Stimulated activated CD4-positive, alpha-beta T cell treated with anti-CD3 and anti-CD28 coated beads, Interleukin-4, amount 100 ng/mL, for 4 hours (primary cell): ENCODE measurements around the gene TYRO3.

Source experiments
- DNase-seq, 2 experiments: peaks; one replicate each; pipeline ENCODE4 v3.0.0-alpha.2; 2020

Gene TYRO3

DNA sequence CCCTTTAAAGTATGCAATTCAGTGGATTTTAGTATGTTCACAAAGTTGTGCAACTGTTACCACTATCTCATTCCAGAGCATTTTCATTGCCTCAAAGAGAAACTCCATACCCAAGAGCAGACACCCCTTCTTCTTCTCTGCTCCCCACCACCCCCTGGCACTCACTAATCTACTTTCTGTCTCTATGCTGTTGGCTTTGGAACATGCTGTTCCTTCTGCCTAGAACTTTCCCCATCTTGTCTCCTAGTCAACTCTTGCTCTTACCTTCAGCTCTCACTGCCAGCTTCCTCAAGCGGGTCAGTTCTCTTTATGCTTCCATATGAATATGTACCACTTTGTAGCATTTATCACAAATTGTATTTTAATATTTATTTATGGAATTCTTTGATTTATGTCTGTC, 50.1 kb downstream of the TYRO3 start:
- no peak for DNase-seq

DNA sequence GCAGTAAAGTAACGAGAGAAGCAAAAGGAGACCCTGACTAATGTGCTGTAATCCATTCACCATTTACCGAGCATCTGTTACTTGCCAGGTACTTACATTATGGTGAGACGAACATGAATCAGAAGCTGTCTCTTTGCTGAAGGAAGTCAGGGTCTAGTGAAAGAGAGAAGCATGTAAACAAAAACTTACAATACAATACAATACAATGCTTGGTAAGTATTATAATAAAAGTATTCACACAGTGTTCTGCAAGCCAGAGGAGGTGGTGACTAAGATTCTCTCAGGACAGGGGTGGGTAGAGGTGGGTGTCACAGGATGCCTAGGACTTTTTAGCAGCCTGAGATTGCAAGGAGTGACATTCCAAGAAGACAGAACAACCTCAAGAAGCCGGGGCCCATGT, 51.0 kb downstream of the TYRO3 start:
- DNase-seq = no peak

DNA sequence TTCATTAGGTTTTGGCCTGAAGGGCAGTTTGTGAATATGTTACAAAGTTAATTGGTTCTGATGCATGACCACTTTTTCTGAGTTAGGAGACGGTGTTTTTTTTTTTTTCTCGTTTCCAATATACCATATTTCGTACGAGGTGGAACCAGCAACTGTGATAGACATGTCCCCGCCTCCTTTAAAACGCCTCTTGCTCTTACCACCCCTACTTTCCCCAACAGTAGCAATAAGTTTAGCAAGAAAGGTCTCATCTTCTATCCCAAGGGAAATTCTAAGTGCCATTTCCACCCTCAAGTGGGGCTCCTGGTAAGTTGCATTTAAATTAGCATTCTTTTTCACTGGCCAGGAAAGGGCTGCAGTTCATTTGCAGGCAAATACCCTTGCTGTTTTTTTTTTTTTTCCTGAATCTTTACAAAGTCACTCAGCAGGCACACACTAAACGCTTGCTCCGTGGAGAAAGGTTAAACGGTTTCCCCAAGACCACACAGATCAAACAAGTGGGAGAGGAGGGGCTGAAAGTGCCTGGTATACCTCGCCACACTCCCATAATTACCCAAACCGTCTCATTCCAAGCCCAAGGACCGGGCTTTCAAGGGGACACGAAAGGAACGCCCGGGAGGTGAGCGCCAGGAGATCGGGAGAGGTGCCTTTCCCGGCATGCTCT, 61.7 kb downstream of the TYRO3 start:
- no peak for DNase-seq

DNA sequence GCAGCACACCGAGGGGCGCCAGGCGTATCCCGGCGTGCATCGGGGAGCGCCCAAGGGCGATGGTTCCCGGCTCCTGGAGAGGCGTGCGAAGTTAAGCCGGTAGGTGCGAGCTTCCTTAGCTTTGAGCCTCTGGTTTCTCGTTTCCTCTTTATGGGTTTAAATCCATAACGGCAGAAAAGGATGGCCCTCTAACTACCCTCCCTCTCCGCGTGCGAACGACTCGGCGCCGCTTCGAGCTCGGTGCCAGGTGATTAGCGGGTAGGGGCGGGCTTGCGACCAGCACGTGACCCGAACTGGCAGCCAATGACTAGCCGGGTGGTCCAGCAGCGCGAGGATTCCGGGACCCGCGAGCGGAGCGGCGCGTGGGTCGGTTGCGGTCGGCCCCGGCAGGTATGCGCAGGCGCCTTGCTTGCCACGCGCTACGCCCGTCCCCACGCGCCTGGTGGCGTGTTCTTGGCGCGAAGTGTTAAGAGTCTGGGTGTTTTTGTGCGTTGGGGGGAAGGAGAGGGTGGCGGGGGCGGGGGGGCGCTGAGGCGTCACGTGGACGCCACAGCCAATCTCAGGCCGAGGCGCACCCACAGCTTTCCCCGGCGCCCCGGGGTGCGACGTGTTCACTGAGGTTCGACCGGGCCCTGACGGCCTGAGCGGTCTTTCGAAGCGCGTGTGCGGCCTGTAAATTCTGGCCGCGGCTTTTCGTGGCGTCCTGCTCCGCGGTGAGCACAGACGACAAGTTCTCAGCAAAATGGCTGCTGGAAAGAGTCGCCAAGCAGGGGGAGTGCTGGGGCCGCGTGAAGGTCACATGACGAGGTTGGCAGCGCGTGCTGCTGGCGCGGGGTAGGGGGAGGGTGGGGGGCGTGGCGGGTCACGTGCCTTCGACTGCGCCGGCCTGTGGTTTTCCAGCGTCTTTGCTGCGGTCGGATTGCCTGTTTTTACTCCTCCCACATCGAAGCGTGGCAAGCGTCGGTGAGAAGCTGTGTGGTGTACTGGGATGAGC, 62.5 kb downstream of the TYRO3 start:
- peak; percentile 69 to 95 for DNase-seq

DNA sequence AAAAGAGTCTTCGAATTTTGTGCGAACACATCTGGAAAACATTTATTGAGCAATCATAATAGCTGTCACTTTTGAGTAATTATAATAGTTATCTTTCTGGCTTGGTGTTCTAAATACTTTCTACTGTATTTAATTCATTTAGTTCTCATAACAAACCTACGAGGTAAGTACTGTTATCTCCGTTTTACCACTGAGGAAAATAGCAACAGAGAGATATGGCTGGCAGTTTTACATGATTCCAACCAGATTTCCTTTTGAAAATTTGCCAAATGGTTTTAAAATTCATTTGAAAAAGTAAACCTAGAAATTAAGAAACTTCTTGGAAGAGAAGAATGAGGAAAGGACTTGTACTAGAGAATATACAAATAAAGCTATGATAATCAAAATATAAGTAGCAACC, 63.9 kb downstream of the TYRO3 start:
- DNase-seq = no peak

DNA sequence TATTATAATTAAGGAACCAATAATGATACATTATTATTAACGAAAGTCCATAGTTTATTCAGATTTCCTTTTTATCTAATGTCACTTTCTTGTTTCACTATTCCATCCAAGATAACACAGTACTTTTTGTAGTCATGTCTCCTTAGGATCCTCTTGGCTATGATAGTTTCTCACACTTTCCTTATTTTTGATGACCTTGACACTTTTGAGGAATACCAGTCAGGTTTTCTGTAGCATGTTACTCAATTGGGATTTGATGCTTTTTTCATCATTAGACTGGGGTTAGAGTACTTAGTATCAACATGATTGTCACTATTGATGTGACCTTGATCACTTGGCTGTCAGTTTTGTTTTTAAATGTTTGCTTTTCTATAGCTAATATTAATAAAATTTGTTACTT, 68.2 kb downstream of the TYRO3 start:
- DNase-seq = no peak

DNA sequence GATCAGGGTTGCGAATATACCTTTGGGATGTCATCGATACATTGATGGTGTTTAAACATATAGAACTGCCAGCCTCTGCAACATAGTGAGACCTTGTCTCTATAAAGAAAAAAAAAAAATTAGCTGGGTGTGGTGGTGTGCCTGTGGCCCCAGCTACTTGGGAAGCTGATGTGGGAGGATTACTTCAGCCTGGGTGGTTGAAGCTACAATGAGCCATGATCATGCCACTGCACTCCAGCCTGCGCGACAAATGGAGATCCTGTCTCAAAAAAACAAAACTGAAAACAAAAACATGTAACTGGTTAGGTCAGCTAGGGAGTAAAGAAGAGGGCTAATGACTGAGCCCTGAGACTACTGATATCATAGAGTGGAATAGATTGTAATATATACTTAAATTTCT, 70.5 kb downstream of the TYRO3 start:
- no peak for DNase-seq

DNA sequence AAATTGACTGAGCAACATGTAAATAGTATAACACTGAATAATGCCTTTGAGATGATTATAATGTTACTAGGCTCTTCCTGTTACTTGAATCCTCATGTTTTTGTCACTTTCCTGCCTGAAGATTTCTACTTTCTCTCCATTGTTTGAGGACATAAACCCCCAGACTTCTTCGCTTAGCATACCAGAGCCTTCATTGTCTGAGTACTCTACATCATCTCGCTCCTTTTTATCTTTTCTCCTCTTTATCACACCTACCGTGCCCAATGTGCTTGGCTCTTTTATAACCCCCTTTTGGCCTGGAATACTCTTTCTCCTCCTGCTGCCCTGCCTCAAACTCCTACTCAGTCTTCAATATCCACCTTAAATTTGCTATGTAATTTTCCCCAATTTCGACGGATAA, 70.9 kb downstream of the TYRO3 start:
- DNase-seq = no peak

GRCh38 chr15:41630616-41631217, 71.7 kb downstream of the TYRO3 start:
- DNase-seq = no peak

DNA sequence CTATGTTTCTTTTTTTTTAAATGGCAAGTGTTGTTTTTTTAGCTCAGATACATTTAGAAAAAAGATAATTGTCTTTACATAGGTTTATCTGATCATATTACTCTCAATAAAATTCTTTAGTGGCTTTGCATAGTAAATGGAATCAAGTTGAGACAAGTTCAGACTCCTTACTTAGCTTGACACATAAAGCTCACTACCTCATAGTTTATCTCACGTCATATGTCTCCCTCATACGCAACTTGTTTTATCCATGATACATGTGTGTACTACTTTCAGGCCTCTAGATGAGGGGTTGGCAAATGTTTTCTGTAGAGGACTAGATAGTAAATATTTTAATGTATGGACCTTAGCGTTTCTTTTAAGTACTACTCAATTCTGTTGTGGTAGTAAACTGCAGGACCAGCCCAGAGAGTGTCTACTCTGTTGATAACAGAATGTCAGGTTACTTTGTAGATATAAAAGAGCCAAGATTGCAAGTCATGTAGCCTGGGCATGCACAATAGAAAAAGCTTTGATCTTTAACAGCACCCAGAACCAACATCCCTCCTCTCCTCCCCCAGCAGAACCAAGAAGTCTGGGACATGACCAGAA, 73.0 kb downstream of the TYRO3 start:
- DNase-seq = no peak
